ENCODE data around the gene GIMAP8. TPM values are rescaled to one million over a fixed set of nuclear protein-coding genes. Genes with fewer than 3 reads are reported as not detected.
"Not testable (repeated sequence)": the region's sequence is repeated elsewhere in the genome, so short reads cannot be mapped to it uniquely, and the experiment has no call there.

The GIMAP8 gene
- total RNA-seq, 4 donors from 2014 or later, result 3.0 to 42.9 (median 14.8) TPM

DNA sequence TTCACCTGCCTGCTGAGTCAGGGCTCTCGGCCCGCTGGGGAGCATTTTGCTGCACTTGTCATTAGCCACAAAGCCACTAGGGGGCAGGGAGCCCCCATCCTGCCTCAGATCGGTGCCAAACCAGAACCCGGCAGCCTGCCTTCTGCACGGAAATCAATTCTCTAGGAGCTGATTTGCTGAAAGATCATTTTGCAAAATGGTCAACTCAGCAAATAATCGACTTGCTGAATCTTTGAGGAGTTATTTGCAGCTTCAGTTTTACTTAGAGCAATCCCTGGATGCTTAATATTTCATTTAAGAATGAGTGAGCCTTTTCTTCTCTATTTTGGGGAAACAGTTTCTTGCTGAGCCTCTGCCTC lies 1.7 kb upstream of the GIMAP8 start:
- DNase-seq (ENCODE audit: low spot score), result no peak
- peak; percentile 54 for ATAC-seq (ENCODE audit: low FRiP score)
- TF ChIP-seq, protein P1, sequence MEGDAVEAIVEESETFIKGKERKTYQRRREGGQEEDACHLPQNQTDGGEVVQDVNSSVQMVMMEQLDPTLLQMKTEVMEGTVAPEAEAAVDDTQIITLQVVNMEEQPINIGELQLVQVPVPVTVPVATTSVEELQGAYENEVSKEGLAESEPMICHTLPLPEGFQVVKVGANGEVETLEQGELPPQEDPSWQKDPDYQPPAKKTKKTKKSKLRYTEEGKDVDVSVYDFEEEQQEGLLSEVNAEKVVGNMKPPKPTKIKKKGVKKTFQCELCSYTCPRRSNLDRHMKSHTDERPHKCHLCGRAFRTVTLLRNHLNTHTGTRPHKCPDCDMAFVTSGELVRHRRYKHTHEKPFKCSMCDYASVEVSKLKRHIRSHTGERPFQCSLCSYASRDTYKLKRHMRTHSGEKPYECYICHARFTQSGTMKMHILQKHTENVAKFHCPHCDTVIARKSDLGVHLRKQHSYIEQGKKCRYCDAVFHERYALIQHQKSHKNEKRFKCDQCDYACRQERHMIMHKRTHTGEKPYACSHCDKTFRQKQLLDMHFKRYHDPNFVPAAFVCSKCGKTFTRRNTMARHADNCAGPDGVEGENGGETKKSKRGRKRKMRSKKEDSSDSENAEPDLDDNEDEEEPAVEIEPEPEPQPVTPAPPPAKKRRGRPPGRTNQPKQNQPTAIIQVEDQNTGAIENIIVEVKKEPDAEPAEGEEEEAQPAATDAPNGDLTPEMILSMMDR (IDR thresholded peaks at IDR 0.05), result peak in 1 of 3 donors; percentile 21

DNA sequence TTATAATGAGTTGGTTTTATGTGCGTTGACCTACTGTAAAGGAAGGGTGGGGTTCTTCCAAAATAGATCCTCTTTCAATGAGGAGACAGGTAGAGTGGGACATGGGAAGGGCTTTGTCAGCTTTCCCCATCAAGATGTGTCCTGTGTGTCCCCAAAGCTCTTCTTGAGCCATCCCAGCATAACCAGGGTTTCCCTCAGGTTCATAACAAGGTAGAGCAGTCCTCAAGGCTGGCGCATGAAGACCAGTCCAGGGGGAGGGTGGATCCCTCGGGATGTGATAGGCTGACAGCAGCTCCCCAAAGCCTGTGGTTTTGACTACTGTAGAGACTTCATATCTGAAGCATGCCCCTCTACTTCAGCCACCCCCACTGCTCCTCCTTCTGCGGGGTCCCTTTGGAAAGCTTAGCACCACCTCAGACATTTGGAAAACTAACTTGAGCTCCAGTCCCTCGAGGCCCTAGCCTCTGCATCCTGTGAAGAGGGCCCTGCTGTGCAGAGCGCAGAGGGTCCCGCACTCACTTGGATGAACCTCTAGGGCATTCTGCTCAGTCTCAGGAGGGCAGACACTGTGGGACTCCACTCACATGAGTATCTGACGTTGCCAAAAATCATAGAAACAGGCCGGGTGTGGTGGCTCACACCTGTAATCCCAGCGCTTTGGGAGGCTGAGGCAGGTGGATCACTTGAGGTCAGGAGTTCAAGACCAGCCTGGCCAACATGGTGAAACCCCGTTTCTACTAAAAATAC lies 1.1 kb upstream of the GIMAP8 start:
- TF ChIP-seq, protein P1 (IDR thresholded peaks at IDR 0.05), result no peak
- ATAC-seq (ENCODE audit: low FRiP score) (no peak), DNase-seq (ENCODE audit: low spot score) (no peak)

DNA sequence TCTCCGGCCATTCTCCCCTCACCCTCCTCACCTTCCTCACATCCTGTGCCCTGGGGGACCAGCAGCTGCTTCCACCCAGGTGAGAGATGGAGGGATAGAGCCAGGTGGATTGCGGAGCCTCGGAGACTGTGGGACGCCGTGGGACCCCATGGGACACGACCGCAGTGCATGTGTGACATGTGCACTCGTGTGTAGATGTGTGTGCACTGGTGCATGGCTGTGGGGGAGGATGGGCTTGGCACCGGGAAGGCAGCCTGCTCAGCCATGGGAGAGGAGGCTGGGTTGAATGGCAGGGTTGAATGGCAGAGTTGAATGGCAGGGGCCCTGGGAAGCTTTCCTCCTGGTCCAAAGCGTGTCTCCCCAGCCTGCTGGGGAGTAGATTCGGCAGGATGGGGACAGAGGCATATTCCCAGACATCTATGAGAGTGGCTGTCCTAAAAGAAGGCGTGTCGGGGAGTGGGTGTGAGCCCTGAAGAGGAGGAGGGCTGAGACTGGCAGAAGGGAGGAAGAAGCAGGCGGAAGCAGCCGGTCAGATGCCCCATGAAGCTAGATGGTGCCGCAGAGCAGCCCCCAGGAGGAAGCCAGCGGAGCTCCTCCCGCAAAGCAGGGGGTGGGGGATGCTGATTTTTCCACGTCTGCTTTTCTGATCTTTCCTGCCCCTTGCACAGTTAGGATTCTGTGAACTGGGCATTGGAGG lies 815 bp downstream of the GIMAP8 start:
- ATAC-seq (ENCODE audit: low FRiP score) (no peak), DNase-seq (ENCODE audit: low spot score) (no peak)
- TF ChIP-seq, protein P1 (IDR thresholded peaks at IDR 0.05), result no peak

DNA sequence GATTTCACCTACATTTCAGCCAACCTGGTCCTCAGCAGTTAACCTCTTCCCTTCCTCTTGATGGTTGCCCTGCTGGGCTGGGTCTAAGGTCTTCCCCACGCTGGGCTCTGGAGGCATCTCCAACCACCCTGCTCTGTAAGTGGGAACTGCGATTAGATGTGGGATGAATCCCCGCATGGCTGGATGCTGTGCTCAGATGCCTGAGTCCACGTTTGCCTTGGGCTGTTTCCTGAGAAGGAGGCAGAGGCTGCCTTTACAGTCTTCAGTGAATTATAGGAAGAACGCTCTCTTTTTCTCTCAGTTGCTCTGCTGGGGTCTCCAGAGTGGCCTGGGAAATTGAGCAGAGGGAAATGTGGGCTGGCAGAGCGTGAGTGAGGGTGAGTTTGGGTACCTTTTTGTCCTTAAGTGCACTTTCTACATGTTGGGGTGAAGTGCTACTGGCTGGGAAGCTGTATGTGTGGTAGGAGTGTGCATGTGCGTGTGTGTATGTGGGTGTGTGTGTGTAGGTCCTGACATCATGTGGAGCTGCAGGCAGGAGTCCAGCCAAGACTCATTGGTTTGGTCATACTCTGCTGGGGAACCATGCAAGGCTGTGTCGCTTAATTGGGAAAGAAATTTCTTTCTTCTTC lies 1.5 kb downstream of the GIMAP8 start:
- ATAC-seq (ENCODE audit: low FRiP score) (no peak), DNase-seq (ENCODE audit: low spot score) (no peak)
- TF ChIP-seq, protein P1 (IDR thresholded peaks at IDR 0.05), result no peak

DNA sequence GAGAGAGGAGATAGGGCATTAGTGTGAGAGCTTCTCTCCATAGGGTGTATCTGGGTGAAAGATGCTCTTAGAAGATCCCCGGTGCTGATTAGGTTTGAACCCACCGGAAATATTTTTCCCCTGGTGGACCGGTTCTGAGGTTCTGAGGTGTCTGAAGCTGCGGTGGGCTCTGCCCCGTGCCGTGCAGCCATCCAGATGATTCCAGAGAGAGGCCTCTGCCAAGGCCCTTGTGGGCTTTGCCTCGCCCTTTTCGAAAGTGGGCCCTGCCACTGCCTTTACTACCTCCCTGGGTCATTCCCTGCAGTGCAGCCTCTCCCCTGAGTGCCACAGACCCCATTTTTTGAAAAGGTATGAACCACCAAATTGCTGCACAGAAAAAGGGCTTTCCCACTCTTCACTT lies 2.8 kb downstream of the GIMAP8 start:
- no peak for ATAC-seq (ENCODE audit: low FRiP score)
- TF ChIP-seq, protein P1 (IDR thresholded peaks at IDR 0.05), result no peak
- no peak for DNase-seq (ENCODE audit: low spot score)

DNA sequence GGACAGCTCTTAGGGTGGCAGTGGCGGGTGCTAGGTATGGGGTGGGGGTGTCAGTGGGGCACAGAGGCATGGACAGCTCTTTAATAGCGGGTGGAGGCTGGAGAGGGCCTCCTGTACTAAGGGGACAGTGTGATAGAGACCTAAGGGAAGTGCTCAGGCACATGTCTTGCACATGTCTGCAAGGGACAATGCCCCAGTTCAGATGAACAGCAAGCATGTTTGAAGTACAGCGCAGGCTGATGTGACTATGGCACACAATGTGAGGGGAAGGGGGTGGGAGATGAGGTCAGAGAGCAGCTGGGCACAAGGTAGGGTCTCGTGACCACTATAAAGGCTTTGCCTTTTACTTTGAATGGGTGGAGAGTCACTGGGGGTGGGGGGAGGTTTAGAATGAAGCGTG lies 3.5 kb downstream of the GIMAP8 start:
- no peak for DNase-seq (ENCODE audit: low spot score)
- TF ChIP-seq, protein P1 (IDR thresholded peaks at IDR 0.05), result no peak
- no peak for ATAC-seq (ENCODE audit: low FRiP score)

DNA sequence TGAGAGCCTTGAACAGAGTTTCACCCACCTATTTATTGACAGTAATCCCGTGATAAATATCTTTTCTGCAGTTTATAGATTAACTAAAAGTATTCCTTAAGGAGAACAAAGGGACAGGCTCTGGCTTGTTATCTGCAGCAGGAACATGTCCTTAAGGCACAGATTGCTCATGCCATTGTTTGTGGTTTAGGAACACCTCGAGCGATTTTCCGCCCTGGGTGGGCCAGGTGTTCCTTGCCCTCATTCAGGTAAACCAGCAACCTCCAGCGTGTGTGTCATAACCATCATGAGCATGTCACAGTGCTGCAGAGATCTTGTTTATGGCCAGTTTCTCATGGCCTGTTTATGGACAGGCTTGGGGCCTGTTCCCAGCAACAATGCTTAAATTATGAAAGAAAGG lies 6.6 kb downstream of the GIMAP8 start:
- DNase-seq (ENCODE audit: low spot score); ATAC-seq (ENCODE audit: low FRiP score): not testable (repeated sequence)

Measured in omental fat pad (tissue), 4 donors.